ENCODE data around the gene BAD. TPM values are rescaled to one million over a fixed set of nuclear protein-coding genes. Genes with fewer than 3 reads are reported as not detected.

BAD gene
- total RNA-seq, 1 donor from 2014 or later = 73.6 TPM

DNA sequence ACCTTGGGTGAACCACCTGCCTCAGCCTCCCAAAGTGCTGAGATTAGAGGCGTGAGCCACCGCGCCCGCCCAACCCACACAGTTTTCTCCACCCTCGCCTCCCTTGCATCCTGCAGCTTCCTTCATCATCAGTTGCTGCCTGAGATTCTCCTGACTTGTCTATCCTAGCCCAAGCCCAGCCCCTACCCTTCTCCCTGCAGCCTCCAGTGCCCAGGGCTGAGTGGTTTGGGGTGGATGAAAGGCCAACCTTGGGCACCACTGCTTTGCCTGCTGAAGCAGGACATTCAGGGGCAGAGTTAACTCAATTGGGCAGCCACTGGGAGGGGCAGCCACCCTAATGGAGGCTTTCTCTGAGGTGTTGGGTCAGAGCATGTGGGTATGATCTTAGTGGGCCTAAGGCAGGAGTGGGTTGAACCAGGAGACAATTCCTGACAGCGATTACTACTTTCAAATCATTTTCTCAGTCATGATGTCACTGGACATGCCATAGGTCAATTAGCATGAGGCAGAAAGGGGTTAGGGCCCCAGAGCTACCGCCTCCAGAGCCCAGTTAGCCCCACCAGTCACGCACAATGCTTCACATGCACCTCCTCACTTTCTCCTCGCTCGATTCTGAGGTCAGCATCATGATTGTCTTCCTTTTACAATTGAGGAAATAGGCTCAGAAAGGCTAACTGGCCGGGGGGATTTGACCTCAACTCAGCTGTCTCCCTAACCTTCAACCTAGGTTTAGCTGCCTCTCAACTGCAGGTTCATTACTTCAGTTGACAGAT, 44.6 kb downstream of the BAD start:
- Mint-ChIP-seq H3K36me3 (ENCODE audit: unreplicated experiment) (peaks cover 14% of the 10 kb centered on the region), H3K9me3 (ENCODE audit: unreplicated experiment) (no peaks in the 10 kb centered on the region), H3K27me3 (ENCODE audit: unreplicated experiment) (no peaks in the 10 kb centered on the region), H3K4me3 (ENCODE audit: unreplicated experiment) (peak overlapping the region; percentile 91), H3K4me1 (ENCODE audit: unreplicated experiment) (peaks cover 42% of the 10 kb centered on the region), H3K27ac (ENCODE audit: unreplicated experiment) (peak overlapping the region; percentile 96)
- TF ChIP-seq, protein P1, sequence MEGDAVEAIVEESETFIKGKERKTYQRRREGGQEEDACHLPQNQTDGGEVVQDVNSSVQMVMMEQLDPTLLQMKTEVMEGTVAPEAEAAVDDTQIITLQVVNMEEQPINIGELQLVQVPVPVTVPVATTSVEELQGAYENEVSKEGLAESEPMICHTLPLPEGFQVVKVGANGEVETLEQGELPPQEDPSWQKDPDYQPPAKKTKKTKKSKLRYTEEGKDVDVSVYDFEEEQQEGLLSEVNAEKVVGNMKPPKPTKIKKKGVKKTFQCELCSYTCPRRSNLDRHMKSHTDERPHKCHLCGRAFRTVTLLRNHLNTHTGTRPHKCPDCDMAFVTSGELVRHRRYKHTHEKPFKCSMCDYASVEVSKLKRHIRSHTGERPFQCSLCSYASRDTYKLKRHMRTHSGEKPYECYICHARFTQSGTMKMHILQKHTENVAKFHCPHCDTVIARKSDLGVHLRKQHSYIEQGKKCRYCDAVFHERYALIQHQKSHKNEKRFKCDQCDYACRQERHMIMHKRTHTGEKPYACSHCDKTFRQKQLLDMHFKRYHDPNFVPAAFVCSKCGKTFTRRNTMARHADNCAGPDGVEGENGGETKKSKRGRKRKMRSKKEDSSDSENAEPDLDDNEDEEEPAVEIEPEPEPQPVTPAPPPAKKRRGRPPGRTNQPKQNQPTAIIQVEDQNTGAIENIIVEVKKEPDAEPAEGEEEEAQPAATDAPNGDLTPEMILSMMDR (IDR thresholded peaks at IDR 0.05) = no peak
- DNase-seq (ENCODE audit: extremely low spot score, unreplicated experiment) = no peak

DNA sequence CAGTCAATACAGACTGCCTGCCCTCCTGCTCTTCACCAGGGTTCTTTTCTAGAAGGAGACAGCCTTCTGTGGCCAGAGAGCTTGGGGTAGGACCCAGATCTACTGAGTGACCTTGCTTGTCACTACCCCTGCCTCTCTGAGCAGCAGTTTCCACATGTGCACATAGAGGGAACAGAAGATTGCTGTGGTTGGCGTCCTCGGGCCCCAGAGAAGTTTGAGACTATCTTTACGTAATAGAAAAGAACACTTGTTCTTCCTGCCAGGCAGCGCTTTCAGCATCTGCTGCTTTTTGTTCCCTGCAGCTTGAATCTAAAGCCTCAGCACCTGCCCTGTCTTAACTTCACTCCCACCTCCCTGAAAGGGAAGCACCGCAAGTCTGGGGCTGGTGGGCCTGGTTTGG, 45.5 kb downstream of the BAD start:
- no peaks in the 10 kb centered on the region for H3K9me3 Mint-ChIP-seq (ENCODE audit: unreplicated experiment)
- peak overlapping the region; percentile 68 for H3K27ac Mint-ChIP-seq (ENCODE audit: unreplicated experiment)
- H3K4me3 Mint-ChIP-seq (ENCODE audit: unreplicated experiment) = no peak overlapping the region
- peaks cover 11% of the 10 kb centered on the region for H3K36me3 Mint-ChIP-seq (ENCODE audit: unreplicated experiment)
- TF ChIP-seq, protein P1 (IDR thresholded peaks at IDR 0.05) = no peak
- H3K4me1 Mint-ChIP-seq (ENCODE audit: unreplicated experiment) = peaks cover 36% of the 10 kb centered on the region
- DNase-seq (ENCODE audit: extremely low spot score, unreplicated experiment) = no peak
- no peaks in the 10 kb centered on the region for H3K27me3 Mint-ChIP-seq (ENCODE audit: unreplicated experiment)

DNA sequence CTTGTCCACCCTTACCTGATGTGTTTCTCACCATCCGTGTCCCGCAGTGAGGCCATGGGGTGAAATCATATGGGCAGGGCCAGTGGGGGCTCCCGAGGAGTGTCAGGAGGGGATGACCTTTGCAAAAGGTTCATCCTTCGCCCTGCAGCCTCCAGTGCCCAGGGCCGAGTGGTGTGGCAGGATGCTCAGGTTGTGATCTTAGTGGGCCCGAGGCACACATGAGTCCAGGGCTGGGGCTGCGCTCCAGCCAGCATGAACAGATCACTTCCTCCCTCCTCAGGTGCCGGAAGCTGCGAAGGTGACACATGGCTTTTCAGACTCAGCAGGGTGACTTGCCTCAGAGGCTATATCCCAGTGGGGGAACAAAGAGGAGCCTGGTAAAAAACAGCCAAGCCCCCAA, 46.4 kb downstream of the BAD start:
- no peaks in the 10 kb centered on the region for H3K9me3 Mint-ChIP-seq (ENCODE audit: unreplicated experiment)
- peak overlapping the region; percentile 13 for H3K27ac Mint-ChIP-seq (ENCODE audit: unreplicated experiment)
- no peak for DNase-seq (ENCODE audit: extremely low spot score, unreplicated experiment)
- H3K27me3 Mint-ChIP-seq (ENCODE audit: unreplicated experiment) = no peaks in the 10 kb centered on the region
- H3K36me3 Mint-ChIP-seq (ENCODE audit: unreplicated experiment) = peaks cover 4% of the 10 kb centered on the region
- TF ChIP-seq, protein P1 (IDR thresholded peaks at IDR 0.05) = no peak
- peaks cover 32% of the 10 kb centered on the region for H3K4me1 Mint-ChIP-seq (ENCODE audit: unreplicated experiment)
- no peak overlapping the region for H3K4me3 Mint-ChIP-seq (ENCODE audit: unreplicated experiment)

DNA sequence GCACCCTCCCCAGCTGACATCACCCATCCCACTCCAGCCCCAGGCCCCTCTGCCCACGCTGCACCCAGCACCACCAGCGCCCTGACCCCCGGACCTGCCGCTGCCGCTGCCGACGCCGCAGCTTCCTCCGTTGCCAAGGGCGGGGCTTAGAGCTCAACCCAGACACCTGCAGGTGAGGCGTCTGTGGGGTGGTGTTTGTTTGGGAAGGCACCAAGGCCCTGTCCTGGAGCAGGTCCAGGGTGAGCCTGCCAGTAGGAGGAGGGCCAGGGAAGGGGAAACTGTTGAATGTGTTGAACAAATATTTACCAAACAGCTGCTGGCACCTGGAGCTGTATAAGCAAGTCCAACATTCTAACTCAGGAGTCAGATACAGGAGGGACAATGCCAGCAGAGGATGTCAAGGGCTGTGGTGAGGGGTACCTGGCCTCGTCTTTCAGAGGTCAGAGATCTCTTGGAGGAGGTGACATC, 46.9 kb downstream of the BAD start:
- Mint-ChIP-seq H3K4me1 (ENCODE audit: unreplicated experiment) (peaks cover 33% of the 10 kb centered on the region), H3K4me3 (ENCODE audit: unreplicated experiment) (no peak overlapping the region), H3K36me3 (ENCODE audit: unreplicated experiment) (peaks cover 2% of the 10 kb centered on the region), H3K9me3 (ENCODE audit: unreplicated experiment) (no peaks in the 10 kb centered on the region), H3K27me3 (ENCODE audit: unreplicated experiment) (no peaks in the 10 kb centered on the region), H3K27ac (ENCODE audit: unreplicated experiment) (no peak overlapping the region)
- DNase-seq (ENCODE audit: extremely low spot score, unreplicated experiment) = no peak
- TF ChIP-seq, protein P1 (IDR thresholded peaks at IDR 0.05) = no peak

DNA sequence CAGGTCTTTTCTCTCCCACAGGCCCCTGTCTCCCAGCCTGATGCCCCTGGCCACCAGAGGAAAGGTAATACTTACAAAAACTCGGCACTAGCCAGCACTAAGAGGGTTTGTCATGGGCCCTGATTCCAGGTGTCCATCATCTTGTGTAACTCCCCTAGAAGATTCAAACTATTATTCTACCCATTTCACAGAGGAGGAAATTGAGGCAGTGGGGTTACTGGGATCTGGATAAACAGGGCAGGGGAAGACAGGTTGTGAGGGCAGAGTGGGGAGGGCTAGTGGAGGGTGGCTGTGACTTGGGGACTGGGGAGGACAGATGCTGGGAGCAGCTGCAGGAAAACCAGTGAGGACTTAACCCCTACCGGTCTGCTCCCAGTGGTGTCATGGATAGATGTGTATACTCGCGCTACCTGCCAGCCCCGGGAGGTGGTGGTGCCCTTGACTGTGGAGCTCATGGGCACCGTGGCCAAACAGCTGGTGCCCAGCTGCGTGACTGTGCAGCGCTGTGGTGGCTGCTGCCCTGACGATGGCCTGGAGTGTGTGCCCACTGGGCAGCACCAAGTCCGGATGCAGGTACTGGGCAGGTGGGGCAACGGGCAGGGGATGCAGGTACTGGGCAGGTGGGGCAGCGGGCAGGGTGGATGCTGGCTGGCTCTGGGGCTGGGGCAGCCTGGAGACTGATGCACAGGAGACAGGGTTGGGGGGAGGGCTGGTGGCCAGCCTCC, 48.9 kb downstream of the BAD start:
- Mint-ChIP-seq H3K27me3 (ENCODE audit: unreplicated experiment) (no peaks in the 10 kb centered on the region), H3K4me1 (ENCODE audit: unreplicated experiment) (peaks cover 41% of the 10 kb centered on the region), H3K36me3 (ENCODE audit: unreplicated experiment) (peaks cover 2% of the 10 kb centered on the region), H3K4me3 (ENCODE audit: unreplicated experiment) (peak overlapping the region; percentile 78), H3K27ac (ENCODE audit: unreplicated experiment) (peak overlapping the region; percentile 56), H3K9me3 (ENCODE audit: unreplicated experiment) (no peaks in the 10 kb centered on the region)
- TF ChIP-seq, protein P1 (IDR thresholded peaks at IDR 0.05) = no peak
- DNase-seq (ENCODE audit: extremely low spot score, unreplicated experiment) = no peak

All from osteocyte (in vitro differentiated cells).